ENCODE data around the gene ATP6V1B1. TPM values are rescaled to one million over a fixed set of nuclear protein-coding genes. Genes with fewer than 3 reads are reported as not detected.

ATP6V1B1 gene
- total and polyA plus RNA-seq, 2 of the 13 experiments (the other 11 are each of a cell fraction or from before 2014, with no cell fraction given) = 0.58 to 1.6 TPM

DNA sequence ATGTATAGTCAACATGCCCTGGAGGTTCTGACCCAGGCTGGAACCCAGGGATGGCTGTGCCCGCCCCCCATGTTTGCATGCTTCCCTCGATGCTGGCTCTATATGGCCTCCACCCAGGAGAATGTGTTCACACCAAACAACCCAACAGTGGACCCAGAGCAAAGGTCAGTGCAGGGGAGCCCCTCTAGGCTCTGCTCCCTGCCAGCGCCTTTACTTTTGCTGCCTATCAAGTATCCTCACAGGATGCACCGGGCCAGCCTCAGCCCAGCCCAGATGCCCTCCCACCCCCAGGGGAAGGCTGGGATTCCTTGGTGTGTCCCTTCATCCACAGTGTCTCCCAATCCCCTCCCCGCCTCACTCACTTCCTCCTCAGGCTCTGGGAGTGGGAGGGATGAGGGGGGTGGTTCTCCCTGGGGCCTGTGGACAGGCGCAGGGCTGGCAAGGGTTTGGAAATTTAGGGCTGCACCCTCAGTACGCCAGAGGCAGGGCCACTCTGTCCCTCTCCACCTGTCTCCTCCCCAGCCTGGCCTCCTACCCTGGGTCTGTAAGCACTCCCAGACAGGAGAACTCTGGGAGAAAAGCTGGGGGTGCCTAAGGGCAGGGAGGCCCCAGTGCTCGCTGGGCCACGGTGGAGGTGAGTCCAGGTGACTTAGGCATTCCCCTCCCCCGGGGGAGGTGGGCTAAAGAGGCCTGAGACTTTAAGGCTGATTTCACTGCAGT lies 2.3 kb downstream of the ATP6V1B1 start (continued):
- TF ChIP-seq STAT6 (CRISPR knock-in tag; IDR thresholded peaks at IDR 0.05; ENCODE audit: borderline replicate concordance) (no peak), KDM2A (CRISPR knock-in tag; IDR thresholded peaks at IDR 0.05; ENCODE audit: borderline replicate concordance, low read depth) (no peak), ZNF75D (CRISPR knock-in tag; IDR thresholded peaks at IDR 0.05; ENCODE audit: borderline replicate concordance) (no peak), ZNF20 (CRISPR knock-in tag; IDR thresholded peaks at IDR 0.05) (no peak), ZNF260 (CRISPR knock-in tag; IDR thresholded peaks at IDR 0.05; ENCODE audit: borderline replicate concordance, low read depth) (no peak), SNAPC2 (CRISPR knock-in tag; IDR thresholded peaks at IDR 0.05) (no peak), ZNF10 (CRISPR knock-in tag; IDR thresholded peaks at IDR 0.05; ENCODE audit: borderline replicate concordance, low read depth) (no peak), ZNF879 (CRISPR knock-in tag; IDR thresholded peaks at IDR 0.05) (no peak), SOX5 (CRISPR knock-in tag; IDR thresholded peaks at IDR 0.05; ENCODE audit: borderline replicate concordance) (no peak), RBFOX2 (IDR thresholded peaks at IDR 0.05; ENCODE audit: low read depth, low read length) (no peak), HIVEP1 (CRISPR knock-in tag; IDR thresholded peaks at IDR 0.05) (no peak), ZNF232 (CRISPR knock-in tag; IDR thresholded peaks at IDR 0.05; ENCODE audit: borderline replicate concordance) (no peak), RBM39 (IDR thresholded peaks at IDR 0.05; ENCODE audit: low read depth, low read length, poor library complexity, severe bottlenecking) (peak; percentile 11), ZNF501 (CRISPR knock-in tag; IDR thresholded peaks at IDR 0.05) (peak; percentile 23; the same call in 1 of the 2 replicates), TIGD3 (CRISPR knock-in tag; IDR thresholded peaks at IDR 0.05; ENCODE audit: borderline replicate concordance) (no peak), ZNF7 (CRISPR knock-in tag; IDR thresholded peaks at IDR 0.05) (no peak), JUND (CRISPR knock-in tag; IDR thresholded peaks at IDR 0.05) (no peak), ZNF562 (CRISPR knock-in tag; IDR thresholded peaks at IDR 0.05; ENCODE audit: borderline replicate concordance) (no peak), MXD4 (CRISPR knock-in tag; IDR thresholded peaks at IDR 0.05) (no peak)
- TF ChIP-seq, protein P1, sequence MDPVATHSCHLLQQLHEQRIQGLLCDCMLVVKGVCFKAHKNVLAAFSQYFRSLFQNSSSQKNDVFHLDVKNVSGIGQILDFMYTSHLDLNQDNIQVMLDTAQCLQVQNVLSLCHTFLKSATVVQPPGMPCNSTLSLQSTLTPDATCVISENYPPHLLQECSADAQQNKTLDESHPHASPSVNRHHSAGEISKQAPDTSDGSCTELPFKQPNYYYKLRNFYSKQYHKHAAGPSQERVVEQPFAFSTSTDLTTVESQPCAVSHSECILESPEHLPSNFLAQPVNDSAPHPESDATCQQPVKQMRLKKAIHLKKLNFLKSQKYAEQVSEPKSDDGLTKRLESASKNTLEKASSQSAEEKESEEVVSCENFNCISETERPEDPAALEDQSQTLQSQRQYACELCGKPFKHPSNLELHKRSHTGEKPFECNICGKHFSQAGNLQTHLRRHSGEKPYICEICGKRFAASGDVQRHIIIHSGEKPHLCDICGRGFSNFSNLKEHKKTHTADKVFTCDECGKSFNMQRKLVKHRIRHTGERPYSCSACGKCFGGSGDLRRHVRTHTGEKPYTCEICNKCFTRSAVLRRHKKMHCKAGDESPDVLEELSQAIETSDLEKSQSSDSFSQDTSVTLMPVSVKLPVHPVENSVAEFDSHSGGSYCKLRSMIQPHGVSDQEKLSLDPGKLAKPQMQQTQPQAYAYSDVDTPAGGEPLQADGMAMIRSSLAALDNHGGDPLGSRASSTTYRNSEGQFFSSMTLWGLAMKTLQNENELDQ (CRISPR knock-in tag; IDR thresholded peaks at IDR 0.05; ENCODE audit: borderline replicate concordance) = no peak
- TF ChIP-seq, protein P2, sequence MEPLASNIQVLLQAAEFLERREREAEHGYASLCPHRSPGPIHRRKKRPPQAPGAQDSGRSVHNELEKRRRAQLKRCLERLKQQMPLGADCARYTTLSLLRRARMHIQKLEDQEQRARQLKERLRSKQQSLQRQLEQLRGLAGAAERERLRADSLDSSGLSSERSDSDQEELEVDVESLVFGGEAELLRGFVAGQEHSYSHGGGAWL (CRISPR knock-in tag; IDR thresholded peaks at IDR 0.05) = 0 out of 2 replicates have a peak, but pooled peaks have one; percentile 8
- TF ChIP-seq, protein P3, sequence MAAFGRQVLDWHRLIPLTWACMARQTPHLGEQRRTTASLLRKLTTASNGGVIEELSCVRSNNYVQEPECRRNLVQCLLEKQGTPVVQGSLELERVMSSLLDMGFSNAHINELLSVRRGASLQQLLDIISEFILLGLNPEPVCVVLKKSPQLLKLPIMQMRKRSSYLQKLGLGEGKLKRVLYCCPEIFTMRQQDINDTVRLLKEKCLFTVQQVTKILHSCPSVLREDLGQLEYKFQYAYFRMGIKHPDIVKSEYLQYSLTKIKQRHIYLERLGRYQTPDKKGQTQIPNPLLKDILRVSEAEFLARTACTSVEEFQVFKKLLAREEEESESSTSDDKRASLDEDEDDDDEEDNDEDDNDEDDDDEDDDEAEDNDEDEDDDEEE (CRISPR knock-in tag; IDR thresholded peaks at IDR 0.05) = no peak

Data from HepG2 (cell line).